Measurements from ENCODE around the gene SARS1. TPM values are rescaled to one million over a fixed set of nuclear protein-coding genes. Genes with fewer than 3 reads are reported as not detected.

The SARS1 gene
- total RNA-seq, 1 donor from 2014 or later = 153 TPM

DNA sequence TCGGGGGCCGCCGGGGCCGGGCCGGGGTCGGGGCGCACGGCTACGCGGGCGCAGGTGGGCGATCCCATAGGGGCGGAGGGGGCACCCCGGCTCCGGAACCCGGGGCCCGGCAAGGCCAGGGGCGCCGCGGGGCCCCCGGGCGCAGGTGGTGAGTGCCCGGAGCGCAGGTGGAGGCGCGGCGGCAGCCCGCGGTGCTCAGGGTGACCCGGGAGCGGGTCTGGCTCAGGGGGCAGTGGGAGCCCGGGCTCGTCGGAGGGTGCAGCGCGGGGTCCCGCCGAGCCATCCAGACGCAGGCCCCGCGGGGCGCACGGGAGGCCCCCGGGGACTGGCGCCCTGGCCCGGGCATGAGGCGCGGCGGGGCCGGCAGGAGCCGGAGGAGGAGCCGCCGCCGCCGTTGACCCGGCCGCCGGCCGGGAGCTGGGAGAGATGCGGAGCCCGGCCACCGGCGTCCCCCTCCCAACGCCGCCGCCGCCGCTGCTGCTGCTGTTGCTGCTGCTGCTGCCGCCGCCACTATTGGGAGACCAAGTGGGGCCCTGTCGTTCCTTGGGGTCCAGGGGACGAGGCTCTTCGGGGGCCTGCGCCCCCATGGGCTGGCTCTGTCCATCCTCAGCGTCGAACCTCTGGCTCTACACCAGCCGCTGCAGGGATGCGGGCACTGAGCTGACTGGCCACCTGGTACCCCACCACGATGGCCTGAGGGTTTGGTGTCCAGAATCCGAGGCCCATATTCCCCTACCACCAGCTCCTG, 36.1 kb downstream of the SARS1 start:
- peak overlapping the region; percentile 55 for H3K4me3 ChIP-seq (ENCODE audit: low read depth, low read length)
- DNase-seq (ENCODE audit: low read depth) = no peak
- TF ChIP-seq, protein P1, sequence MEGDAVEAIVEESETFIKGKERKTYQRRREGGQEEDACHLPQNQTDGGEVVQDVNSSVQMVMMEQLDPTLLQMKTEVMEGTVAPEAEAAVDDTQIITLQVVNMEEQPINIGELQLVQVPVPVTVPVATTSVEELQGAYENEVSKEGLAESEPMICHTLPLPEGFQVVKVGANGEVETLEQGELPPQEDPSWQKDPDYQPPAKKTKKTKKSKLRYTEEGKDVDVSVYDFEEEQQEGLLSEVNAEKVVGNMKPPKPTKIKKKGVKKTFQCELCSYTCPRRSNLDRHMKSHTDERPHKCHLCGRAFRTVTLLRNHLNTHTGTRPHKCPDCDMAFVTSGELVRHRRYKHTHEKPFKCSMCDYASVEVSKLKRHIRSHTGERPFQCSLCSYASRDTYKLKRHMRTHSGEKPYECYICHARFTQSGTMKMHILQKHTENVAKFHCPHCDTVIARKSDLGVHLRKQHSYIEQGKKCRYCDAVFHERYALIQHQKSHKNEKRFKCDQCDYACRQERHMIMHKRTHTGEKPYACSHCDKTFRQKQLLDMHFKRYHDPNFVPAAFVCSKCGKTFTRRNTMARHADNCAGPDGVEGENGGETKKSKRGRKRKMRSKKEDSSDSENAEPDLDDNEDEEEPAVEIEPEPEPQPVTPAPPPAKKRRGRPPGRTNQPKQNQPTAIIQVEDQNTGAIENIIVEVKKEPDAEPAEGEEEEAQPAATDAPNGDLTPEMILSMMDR (conservative IDR thresholded peaks at IDR 0.05; ENCODE audit: low read depth, low read length) = no peak

DNA sequence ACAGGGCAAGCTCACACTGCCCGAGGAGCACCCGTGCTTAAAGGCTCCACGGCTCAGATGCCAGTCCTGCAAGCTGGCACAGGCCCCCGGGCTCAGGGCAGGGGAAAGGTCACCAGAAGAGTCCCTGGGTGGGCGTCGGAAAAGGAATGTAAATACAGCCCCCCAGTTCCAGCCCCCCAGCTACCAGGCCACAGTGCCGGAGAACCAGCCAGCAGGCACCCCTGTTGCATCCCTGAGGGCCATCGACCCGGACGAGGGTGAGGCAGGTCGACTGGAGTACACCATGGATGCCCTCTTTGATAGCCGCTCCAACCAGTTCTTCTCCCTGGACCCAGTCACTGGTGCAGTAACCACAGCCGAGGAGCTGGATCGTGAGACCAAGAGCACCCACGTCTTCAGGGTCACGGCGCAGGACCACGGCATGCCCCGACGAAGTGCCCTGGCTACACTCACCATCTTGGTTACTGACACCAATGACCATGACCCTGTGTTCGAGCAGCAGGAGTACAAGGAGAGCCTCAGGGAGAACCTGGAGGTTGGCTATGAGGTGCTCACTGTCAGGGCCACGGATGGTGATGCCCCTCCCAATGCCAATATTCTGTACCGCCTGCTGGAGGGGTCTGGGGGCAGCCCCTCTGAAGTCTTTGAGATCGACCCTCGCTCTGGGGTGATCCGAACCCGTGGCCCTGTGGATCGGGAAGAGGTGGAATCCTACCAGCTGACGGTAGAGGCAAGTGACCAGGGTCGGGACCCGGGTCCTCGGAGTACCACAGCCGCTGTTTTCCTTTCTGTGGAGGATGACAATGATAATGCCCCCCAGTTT, 36.9 kb downstream of the SARS1 start:
- TF ChIP-seq, protein P1 (conservative IDR thresholded peaks at IDR 0.05; ENCODE audit: low read depth, low read length) = no peak
- no peak for DNase-seq (ENCODE audit: low read depth)
- peak overlapping the region; percentile 55 for H3K4me3 ChIP-seq (ENCODE audit: low read depth, low read length)

DNA sequence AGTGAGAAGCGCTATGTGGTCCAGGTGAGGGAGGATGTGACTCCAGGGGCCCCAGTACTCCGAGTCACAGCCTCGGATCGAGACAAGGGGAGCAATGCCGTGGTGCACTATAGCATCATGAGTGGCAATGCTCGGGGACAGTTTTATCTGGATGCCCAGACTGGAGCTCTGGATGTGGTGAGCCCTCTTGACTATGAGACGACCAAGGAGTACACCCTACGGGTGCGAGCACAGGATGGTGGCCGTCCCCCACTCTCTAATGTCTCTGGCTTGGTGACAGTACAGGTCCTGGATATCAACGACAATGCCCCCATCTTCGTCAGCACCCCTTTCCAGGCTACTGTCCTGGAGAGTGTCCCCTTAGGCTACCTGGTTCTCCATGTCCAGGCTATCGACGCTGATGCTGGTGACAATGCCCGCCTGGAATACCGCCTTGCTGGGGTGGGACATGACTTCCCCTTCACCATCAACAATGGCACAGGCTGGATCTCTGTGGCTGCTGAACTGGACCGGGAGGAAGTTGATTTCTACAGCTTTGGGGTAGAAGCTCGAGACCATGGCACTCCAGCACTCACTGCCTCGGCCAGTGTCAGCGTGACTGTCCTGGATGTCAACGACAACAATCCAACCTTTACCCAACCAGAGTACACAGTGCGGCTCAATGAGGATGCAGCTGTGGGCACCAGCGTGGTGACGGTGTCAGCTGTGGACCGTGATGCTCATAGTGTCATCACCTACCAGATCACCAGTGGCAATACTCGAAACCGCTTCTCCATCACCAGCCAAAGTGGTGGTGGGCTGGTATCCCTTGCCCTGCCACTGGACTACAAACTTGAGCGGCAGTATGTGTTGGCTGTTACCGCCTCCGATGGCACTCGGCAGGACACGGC, 37.8 kb downstream of the SARS1 start:
- H3K4me3 ChIP-seq (ENCODE audit: low read depth, low read length) = no peak overlapping the region
- TF ChIP-seq, protein P1 (conservative IDR thresholded peaks at IDR 0.05; ENCODE audit: low read depth, low read length) = no peak
- no peak for DNase-seq (ENCODE audit: low read depth)

DNA sequence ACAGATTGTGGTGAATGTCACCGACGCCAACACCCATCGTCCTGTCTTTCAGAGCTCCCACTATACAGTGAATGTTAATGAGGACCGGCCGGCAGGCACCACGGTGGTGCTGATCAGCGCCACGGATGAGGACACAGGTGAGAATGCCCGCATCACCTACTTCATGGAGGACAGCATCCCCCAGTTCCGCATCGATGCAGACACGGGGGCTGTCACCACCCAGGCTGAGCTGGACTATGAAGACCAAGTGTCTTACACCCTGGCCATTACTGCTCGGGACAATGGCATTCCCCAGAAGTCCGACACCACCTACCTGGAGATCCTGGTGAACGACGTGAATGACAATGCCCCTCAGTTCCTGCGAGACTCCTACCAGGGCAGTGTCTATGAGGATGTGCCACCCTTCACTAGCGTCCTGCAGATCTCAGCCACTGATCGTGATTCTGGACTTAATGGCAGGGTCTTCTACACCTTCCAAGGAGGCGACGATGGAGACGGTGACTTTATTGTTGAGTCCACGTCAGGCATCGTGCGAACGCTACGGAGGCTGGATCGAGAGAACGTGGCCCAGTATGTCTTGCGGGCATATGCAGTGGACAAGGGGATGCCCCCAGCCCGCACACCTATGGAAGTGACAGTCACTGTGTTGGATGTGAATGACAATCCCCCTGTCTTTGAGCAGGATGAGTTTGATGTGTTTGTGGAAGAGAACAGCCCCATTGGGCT, 38.6 kb downstream of the SARS1 start:
- no peak overlapping the region for H3K4me3 ChIP-seq (ENCODE audit: low read depth, low read length)
- TF ChIP-seq, protein P1 (conservative IDR thresholded peaks at IDR 0.05; ENCODE audit: low read depth, low read length) = no peak
- DNase-seq (ENCODE audit: low read depth) = no peak

DNA sequence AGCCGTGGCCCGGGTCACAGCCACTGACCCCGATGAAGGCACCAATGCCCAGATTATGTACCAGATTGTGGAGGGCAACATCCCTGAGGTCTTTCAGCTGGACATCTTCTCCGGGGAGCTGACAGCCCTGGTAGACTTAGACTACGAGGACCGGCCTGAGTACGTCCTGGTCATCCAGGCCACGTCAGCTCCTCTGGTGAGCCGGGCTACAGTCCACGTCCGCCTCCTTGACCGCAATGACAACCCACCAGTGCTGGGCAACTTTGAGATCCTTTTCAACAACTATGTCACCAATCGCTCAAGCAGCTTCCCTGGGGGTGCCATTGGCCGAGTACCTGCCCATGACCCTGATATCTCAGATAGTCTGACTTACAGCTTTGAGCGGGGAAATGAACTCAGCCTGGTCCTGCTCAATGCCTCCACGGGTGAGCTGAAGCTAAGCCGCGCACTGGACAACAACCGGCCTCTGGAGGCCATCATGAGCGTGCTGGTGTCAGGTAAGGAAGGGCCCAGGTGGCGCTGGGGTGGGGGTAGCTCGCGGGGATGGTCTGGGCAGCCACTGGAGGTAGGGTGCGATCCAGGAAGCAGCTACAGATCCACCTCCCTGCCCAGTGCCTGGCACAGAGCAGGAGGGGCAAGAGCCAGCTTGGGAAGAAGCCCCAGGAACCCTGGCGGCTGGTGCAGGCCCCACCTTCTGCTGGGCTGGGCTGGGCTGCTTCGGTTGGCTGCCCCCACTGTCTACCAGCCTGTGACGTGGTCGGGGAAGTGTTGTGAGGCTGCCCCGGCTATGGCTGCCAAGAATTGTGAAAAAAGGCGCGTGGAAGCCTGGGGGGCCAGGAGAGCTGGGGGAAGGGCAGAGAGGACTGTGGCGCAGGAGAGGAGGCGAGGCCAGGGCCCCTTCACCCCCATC, 39.4 kb downstream of the SARS1 start:
- no peak for DNase-seq (ENCODE audit: low read depth)
- TF ChIP-seq, protein P1 (conservative IDR thresholded peaks at IDR 0.05; ENCODE audit: low read depth, low read length) = no peak
- peak overlapping the region; percentile 35 for H3K4me3 ChIP-seq (ENCODE audit: low read depth, low read length)
